Common myeloid progenitor, CD34-positive (primary cell): ENCODE measurements around the gene SNRPA. TPM values are rescaled to one million over a fixed set of nuclear protein-coding genes. Genes with fewer than 3 reads are reported as not detected.

Source experiments
- CTCF ChIA-PET: fragments of 350-600 bp; sonication (Branson Sonifier 250); formaldehyde crosslinking; loops from one replicate; lab custom pipeline; 2021; ENCODE audit warnings: antibody characterized with exemption; lab: Charles Lee
- POLR2A ChIA-PET: fragments of 350-600 bp; sonication (Branson Sonifier 250); formaldehyde crosslinking; loops from one replicate; lab custom pipeline; 2021; ENCODE audit warnings: antibody characterized with exemption; lab: Charles Lee
- DNase-seq, 3 donors: peaks; one replicate each; pipeline versions ENCODE4 v3.0.0 to v3.0.0-alpha.2; 2013
- H3K27ac ChIP-seq, 2 experiments: 1 replicate in 1 of 2; 2 replicates in 1 of 2; pipeline ENCODE4 v1.7.0; 2013; ENCODE audit warnings: inconsistent platforms in 2 of 2, low read length in 2 of 2, mild to moderate bottlenecking in 2 of 2, low read depth in 1 of 2, moderate library complexity in 1 of 2; ENCODE audit not compliant: severe bottlenecking in 2 of 2, insufficient read depth in 1 of 2, poor library complexity in 1 of 2
- H3K27me3 ChIP-seq, 5 experiments: replicated peaks in 2 of 5; 1 replicate in 3 of 5; 2 replicates in 2 of 5; pipeline versions ENCODE4 v1.6.1 to v1.7.0; 2013; ENCODE audit warnings: low read length in 4 of 5, mild to moderate bottlenecking in 2 of 5, moderate library complexity in 2 of 5, inconsistent platforms in 1 of 5; ENCODE audit not compliant: insufficient read depth in 5 of 5, control insufficient read depth in 4 of 5
- H3K36me3 ChIP-seq, 4 experiments: 1 replicate in 2 of 4; 2 replicates in 2 of 4; pipeline versions ENCODE4 v1.6.1 to v1.7.0; 2013; ENCODE audit warnings: low read length in 3 of 4, control low read depth in 1 of 4, mild to moderate bottlenecking in 1 of 4; ENCODE audit not compliant: control insufficient read depth in 4 of 4, insufficient read depth in 4 of 4
- H3K4me1 ChIP-seq, 4 experiments: 1 replicate in 3 of 4; 2 replicates in 1 of 4; pipeline versions ENCODE4 v1.6.1 to v1.7.1; 2013; ENCODE audit warnings: low read length in 3 of 4, mild to moderate bottlenecking in 3 of 4, control low read depth in 1 of 4, inconsistent platforms in 1 of 4, moderate library complexity in 1 of 4; ENCODE audit not compliant: control insufficient read depth in 4 of 4, insufficient read depth in 4 of 4; ENCODE audit errors: control extremely low read depth in 1 of 4
- H3K4me3 ChIP-seq, 7 experiments: 1 replicate in 4 of 7; 2 replicates in 3 of 7; pipeline versions ENCODE4 v1.5.1 to v1.7.0; 2013; ENCODE audit warnings: mild to moderate bottlenecking in 7 of 7, low read length in 6 of 7, moderate library complexity in 6 of 7, inconsistent platforms in 2 of 7, low read depth in 2 of 7, control low read depth in 1 of 7; ENCODE audit not compliant: insufficient read depth in 4 of 7, control insufficient read depth in 1 of 7; ENCODE audit errors: extremely low read depth in 1 of 7
- H3K9me3 ChIP-seq, 5 experiments: 1 replicate in 4 of 5; 2 replicates in 1 of 5; pipeline versions ENCODE4 v1.6.1 to v1.7.1; 2013; ENCODE audit warnings: low read length in 4 of 5, mild to moderate bottlenecking in 2 of 5, inconsistent platforms in 1 of 5, low read depth in 1 of 5, moderate library complexity in 1 of 5; ENCODE audit not compliant: control insufficient read depth in 4 of 5, insufficient read depth in 2 of 5; ENCODE audit errors: control extremely low read depth in 1 of 5
- WGBS: methylation state at CpG from one replicate; pipeline ENCODE4 v1.1.5; 2013; ENCODE audit not compliant: insufficient coverage; 5-methylcytosine and 5-hydroxymethylcytosine counted together
- polyA plus RNA-seq: library from polyadenylated mRNA; unstranded; fragments of 120-200 nt; gene quantifications from one replicate; pipeline ENCODE4 v1.2.1, GENCODE V29; 2013

The SNRPA gene
- polyA plus RNA-seq, result 103 TPM

- peak; percentile 97 to 98 (median 97) for DNase-seq
- Histone ChIP-seq H3K36me3 (peaks cover 0 to 18% (median 10%) of the 10 kb centered on the region in 4 experiments), H3K4me1 (peaks cover 6 to 61% (median 43%) of the 10 kb centered on the region in 4 experiments), H3K27me3 (no peaks in the 10 kb centered on the region), H3K9me3 (no peaks in the 10 kb centered on the region), H3K27ac (peak within 1 kb of the TSS; percentile 91 to 95), H3K4me3 (peak within 1 kb of the TSS; percentile 65 to 91 (median 82))
- under 1% methylated on average over 46 of the region's 46 CpGs for WGBS
- POLR2A ChIA-PET, result interaction anchor here (0.6 to 1.5 kb wide), 6 partner anchors 26 to 330 kb away, joined by 3 to 15 read pairs (median 4); partner anchors contain the start of genes COQ8B, EGLN2 and RAB4B
- CTCF ChIA-PET, result interaction anchor here (1.0 kb wide), 1 partner anchor 59 kb away, joined by 4 read pairs; no protein-coding TSS in a partner anchor
Observed at GRCh38 chr19:40750874-40751537, at the start of gene SNRPA. Gene SNRPA, plus strand, starts transcription at chr19:40751203. Its CDS starts 206 bp downstream, at chr19:40751409.

GRCh38 chr19:40701758-40702157 lies 49.2 kb upstream of the SNRPA start:
- 95% methylated on average over 5 of the region's 6 CpGs for WGBS
- peaks cover 14 to 62% (median 54%) of the 10 kb centered on the region in 4 experiments for H3K36me3 ChIP-seq
- H3K4me1 ChIP-seq, result no peaks in the 10 kb centered on the region
- ChIA-PET CTCF (no interaction called here), POLR2A (no interaction called here)
- no peak overlapping the region for H3K27ac ChIP-seq
- no peak overlapping the region for H3K4me3 ChIP-seq
- no peaks in the 10 kb centered on the region for H3K9me3 ChIP-seq
- no peak for DNase-seq
- H3K27me3 ChIP-seq, result no peaks in the 10 kb centered on the region

GRCh38 chr19:40702337-40703012 lies 48.5 kb upstream of the SNRPA start:
- Histone ChIP-seq H3K4me3 (no peak overlapping the region), H3K27ac (no peak overlapping the region), H3K27me3 (no peaks in the 10 kb centered on the region), H3K36me3 (peaks cover 14 to 63% (median 53%) of the 10 kb centered on the region in 4 experiments), H3K9me3 (no peaks in the 10 kb centered on the region), H3K4me1 (no peaks in the 10 kb centered on the region)
- no peak for DNase-seq
- ChIA-PET CTCF (no interaction called here), POLR2A (no interaction called here)
- 89% methylated on average over 16 of the region's 18 CpGs for WGBS

GRCh38 chr19:40703029-40703755 lies 47.8 kb upstream of the SNRPA start:
- no peaks in the 10 kb centered on the region for H3K9me3 ChIP-seq
- H3K4me3 ChIP-seq, result no peak overlapping the region
- H3K36me3 ChIP-seq, result peaks cover 14 to 69% (median 55%) of the 10 kb centered on the region in 4 experiments
- ChIA-PET POLR2A (no interaction called here), CTCF (interaction anchor here (1.3 kb wide), 1 partner anchor 41 kb away, joined by 6 read pairs; no protein-coding TSS in a partner anchor)
- 95% methylated on average over 18 of the region's 24 CpGs for WGBS
- no peak overlapping the region for H3K27ac ChIP-seq
- no peak for DNase-seq
- H3K27me3 ChIP-seq, result no peaks in the 10 kb centered on the region
- H3K4me1 ChIP-seq, result no peaks in the 10 kb centered on the region

GRCh38 chr19:40704491-40705361 lies 46.3 kb upstream of the SNRPA start:
- Histone ChIP-seq H3K27ac (no peak overlapping the region), H3K27me3 (no peaks in the 10 kb centered on the region), H3K36me3 (peaks cover 9 to 74% (median 56%) of the 10 kb centered on the region in 4 experiments), H3K4me1 (peaks cover 0 to under 1% (median 0%) of the 10 kb centered on the region in 4 experiments), H3K9me3 (no peaks in the 10 kb centered on the region), H3K4me3 (no peak overlapping the region)
- ChIA-PET POLR2A (no interaction called here), CTCF (interaction anchor here (1.3 kb wide), 1 partner anchor 42 kb away, joined by 6 read pairs; no protein-coding TSS in a partner anchor)
- WGBS, result 95% methylated on average over 8 of the region's 18 CpGs
- DNase-seq, result no peak

GRCh38 chr19:40705362-40705651 lies 45.7 kb upstream of the SNRPA start:
- Histone ChIP-seq H3K4me3 (no peak overlapping the region), H3K9me3 (no peaks in the 10 kb centered on the region), H3K4me1 (peaks cover 0 to 6% (median 2%) of the 10 kb centered on the region in 4 experiments), H3K27ac (no peak overlapping the region), H3K27me3 (no peaks in the 10 kb centered on the region), H3K36me3 (peaks cover 9 to 72% (median 54%) of the 10 kb centered on the region in 4 experiments)
- 96% methylated on average over 5 of the region's 9 CpGs for WGBS
- DNase-seq, result no peak
- POLR2A ChIA-PET, result no interaction called here
- CTCF ChIA-PET, result no interaction called here
